HepG2 (cell line): ENCODE measurements around the gene PCBP2. TPM values are rescaled to one million over a fixed set of nuclear protein-coding genes. Genes with fewer than 3 reads are reported as not detected.

Experiments used
- ATAC-seq: fragments of 200-7000 bp; cut with Tn5 transposase; 3 replicates; pipeline ENCODE4 v1.9.1; 2020; ENCODE audit warnings: mild to moderate bottlenecking, moderate library complexity
- BruUV-seq: library from RNA; stranded (reverse); fragments of 400-500 nt; replicated peaks from 2 replicates; lab custom pipeline; 2021; lab: Mats Ljungman, UMichigan
- CTCF ChIA-PET: fragments of 300-600 bp; formaldehyde crosslinking; extraction: SDS; loops from one replicate; lab custom pipeline; 2021; ENCODE audit warnings: low total read pairs, inconsistent platforms, low intra/inter-chr PET ratio; lab: Yijun Ruan, JAX
- POLR2A ChIA-PET: fragments of 350-600 bp; sonication (Branson Sonifier 250); formaldehyde crosslinking; loops from one replicate; lab custom pipeline; 2020; ENCODE audit warnings: antibody characterized with exemption, inconsistent platforms; lab: Yijun Ruan, JAX
- DNase-seq: peaks from one replicate; pipeline ENCODE4 v3.0.0-alpha.2; 2015; ENCODE audit warnings: low spot score
- FAIRE-seq: peaks from 3 replicates; lab custom pipeline; 2011; peaks lifted over from hg19 to GRCh38; lab: Jason Lieb, UNC
- H2AFZ ChIP-seq: one replicate; pipeline ENCODE4 v1.6.1; 2011; ENCODE audit warnings: low read length, inconsistent platforms
- H3K27ac ChIP-seq: fragments of 300-600 bp; 3 replicates; pipeline ENCODE4 v1.8.0; 2011; ENCODE audit warnings: mixed run types, mild to moderate bottlenecking, mixed read lengths, low read length, inconsistent platforms; ENCODE audit not compliant: insufficient read depth; ENCODE audit errors: extremely low read length
- H3K27me3 ChIP-seq, 2 experiments: fragments of 200-600 bp in 1 of 2; 2 replicates in 1 of 2; 3 replicates in 1 of 2; pipeline versions ENCODE4 v1.6.0 to v1.8.0; 2011; ENCODE audit warnings: low read length in 2 of 2, mild to moderate bottlenecking in 2 of 2, moderate library complexity in 2 of 2, inconsistent platforms in 1 of 2; ENCODE audit not compliant: insufficient read depth in 2 of 2, control insufficient read depth in 1 of 2
- H3K36me3 ChIP-seq, 2 experiments: fragments of 200-600 bp in 1 of 2; replicated peaks in 1 of 2; 2 replicates in 1 of 2; 3 replicates in 1 of 2; pipeline versions ENCODE4 v1.5.1 to v1.8.0; 2011; ENCODE audit warnings: low read length in 2 of 2, inconsistent platforms in 1 of 2; ENCODE audit not compliant: insufficient read depth in 2 of 2, control insufficient read depth in 1 of 2
- H3K4me1 ChIP-seq: 2 replicates; pipeline ENCODE4 v1.5.1; 2012; ENCODE audit warnings: low read length, inconsistent platforms; ENCODE audit not compliant: insufficient read depth
- H3K4me2 ChIP-seq: 2 replicates; pipeline ENCODE4 v1.6.0; 2011; ENCODE audit warnings: low read depth, low read length, inconsistent platforms
- H3K4me3 ChIP-seq, 3 experiments: fragments of 200-600 bp in 1 of 3; sonication (generic), shearing (Covaris generic) in 1 of 3; replicated peaks in 1 of 3; 2 replicates each; pipeline ENCODE4 v1.5.1; 2011 to 2016; ENCODE audit warnings: low read length in 3 of 3, inconsistent platforms in 2 of 3, low read depth in 2 of 3, mild to moderate bottlenecking in 2 of 3, control low read depth in 1 of 3, mixed read lengths in 1 of 3; ENCODE audit not compliant: insufficient read depth in 1 of 3
- H3K79me2 ChIP-seq: one replicate; pipeline ENCODE4 v1.6.1; 2011; ENCODE audit warnings: low read length, inconsistent platforms; ENCODE audit not compliant: insufficient read depth
- H3K9ac ChIP-seq: 2 replicates; pipeline ENCODE4 v1.6.0; 2011; ENCODE audit warnings: mild to moderate bottlenecking, low read depth, low read length, inconsistent platforms; ENCODE audit not compliant: insufficient read depth
- H3K9me3 ChIP-seq: 2 replicates; pipeline ENCODE4 v1.5.1; 2012; ENCODE audit warnings: mild to moderate bottlenecking, low read length
- H4K20me1 ChIP-seq: 2 replicates; pipeline ENCODE4 v1.6.0; 2011; ENCODE audit warnings: inconsistent platforms, mild to moderate bottlenecking, low read length, moderate library complexity; ENCODE audit not compliant: insufficient read depth
- FOSL2 ChIP-seq: sonication (generic); formaldehyde crosslinking; IDR thresholded peaks from 2 replicates; pipeline ENCODE4 v1.4.0; 2020; ENCODE audit warnings: missing genetic modification reagents
- FOXA1 ChIP-seq, 2 experiments: fragments of 450-650 bp in 1 of 2; sonication (generic) in 1 of 2; formaldehyde crosslinking in 1 of 2; IDR thresholded peaks; 2 replicates each; pipeline versions ENCODE4 v1.4.0 to v1.6.1; 2016 to 2020; ENCODE audit warnings: missing genetic modification reagents in 1 of 2
- FOXA3 ChIP-seq: IDR thresholded peaks from 2 replicates; pipeline ENCODE4 v1.6.1; 2016; ENCODE audit warnings: missing genetic modification reagents, missing compliant biosample characterization
- HDAC2 ChIP-seq: sonication (generic); formaldehyde crosslinking; IDR thresholded peaks from 2 replicates; pipeline ENCODE4 v1.4.0; 2020; ENCODE audit warnings: missing genetic modification reagents
- MTA3 ChIP-seq: sonication (generic); formaldehyde crosslinking; IDR thresholded peaks from 2 replicates; pipeline ENCODE4 v1.4.0; 2020; ENCODE audit warnings: missing genetic modification reagents
- TBX3 ChIP-seq: fragments of 450-650 bp; IDR thresholded peaks from 2 replicates; pipeline ENCODE4 v1.6.1; 2017; ENCODE audit warnings: antibody characterized with exemption, mild to moderate bottlenecking, inconsistent platforms, borderline replicate concordance
- ZNF274 ChIP-seq: sonication (generic); formaldehyde crosslinking; IDR thresholded peaks from 2 replicates; pipeline ENCODE4 v1.5.1; 2020; ENCODE audit warnings: mild to moderate bottlenecking, missing genetic modification reagents
- ZNF33A ChIP-seq: sonication (generic); formaldehyde crosslinking; IDR thresholded peaks from 2 replicates; pipeline ENCODE4 v1.5.1; 2020; ENCODE audit warnings: missing genetic modification reagents, mild to moderate bottlenecking, moderate library complexity, borderline replicate concordance
- ZNF34 ChIP-seq: sonication (generic); formaldehyde crosslinking; IDR thresholded peaks from 2 replicates; pipeline ENCODE4 v1.4.0; 2020; ENCODE audit warnings: mild to moderate bottlenecking, missing genetic modification reagents, borderline replicate concordance
- ZNF572 ChIP-seq: sonication (generic); formaldehyde crosslinking; IDR thresholded peaks from 2 replicates; pipeline ENCODE4 v1.5.1; 2020; ENCODE audit warnings: mild to moderate bottlenecking, missing genetic modification reagents
- ZNF7 ChIP-seq: IDR thresholded peaks from 2 replicates; pipeline ENCODE4 v1.6.1; 2016; ENCODE audit warnings: missing biosample characterization, missing genetic modification reagents
- ZNF776 ChIP-seq: sonication (generic); formaldehyde crosslinking; IDR thresholded peaks from 2 replicates; pipeline ENCODE4 v1.4.0; 2020; ENCODE audit warnings: mild to moderate bottlenecking, missing genetic modification reagents
- WGBS: methylation state at CpG from one replicate; pipeline ENCODE4 v1.1.6; 2017; ENCODE audit warnings: low lambda C conversion rate; 5-methylcytosine and 5-hydroxymethylcytosine counted together
- in situ Hi-C: cut with HindIII; loops from 2 replicates; pipeline ENCODE4 v1.10.0; 2017; ENCODE audit warnings: low pct_unique_long_range_greater_than_20kb; ENCODE audit not compliant: extremely low pct_ligation_motif_present
- intact Hi-C: fragments of 100-400 bp; cut with micrococcal nuclease; formaldehyde crosslinking; loops from one replicate; pipeline ENCODE4 v1.10.0; 2022; ENCODE audit not compliant: unreplicated experiment
- polyA plus RNA-seq, 8 experiments: library from polyadenylated mRNA; depleted of rRNA in 3 of 8; stranded (reverse) in 7 of 8; unstranded in 1 of 8; fragments of >200 nt; fragmentation: Illumina TruSeq in 4 of 8; extraction: Trizol in 4 of 8; gene quantifications; 2 replicates each; pipeline versions ENCODE4 v1.2.1 to v1.2.3, GENCODE V29; 2011 to 2016; ENCODE audit warnings: low read depth in 4 of 8, missing spikeins in 1 of 8, mixed read lengths in 1 of 8; ENCODE audit not compliant: insufficient read depth in 1 of 8
- total RNA-seq, 5 experiments: library from RNA; depleted of rRNA; stranded (reverse); fragments of >200 nt; fragmentation: Illumina TruSeq; extraction: Trizol; gene quantifications; 2 replicates each; pipeline ENCODE4 v1.2.3, GENCODE V29; 2016; ENCODE audit warnings: low read depth in 1 of 5
- TF ChIP-seq, protein P1 (sequence below): sonication (generic); formaldehyde crosslinking; IDR thresholded peaks from 2 replicates; pipeline ENCODE4 v1.4.0; 2020; ENCODE audit warnings: missing genetic modification reagents, mild to moderate bottlenecking, borderline replicate concordance
- TF ChIP-seq, protein P2 (sequence below): IDR thresholded peaks from 2 replicates; pipeline ENCODE4 v1.6.1; 2012; ENCODE audit warnings: low read depth, low read length, improper control_type of control experiment

PCBP2 gene
- total and polyA plus RNA-seq, 2 of the 13 experiments (the other 11 are each of a cell fraction or from before 2014, with no cell fraction given), result 154 to 345 TPM

DNA sequence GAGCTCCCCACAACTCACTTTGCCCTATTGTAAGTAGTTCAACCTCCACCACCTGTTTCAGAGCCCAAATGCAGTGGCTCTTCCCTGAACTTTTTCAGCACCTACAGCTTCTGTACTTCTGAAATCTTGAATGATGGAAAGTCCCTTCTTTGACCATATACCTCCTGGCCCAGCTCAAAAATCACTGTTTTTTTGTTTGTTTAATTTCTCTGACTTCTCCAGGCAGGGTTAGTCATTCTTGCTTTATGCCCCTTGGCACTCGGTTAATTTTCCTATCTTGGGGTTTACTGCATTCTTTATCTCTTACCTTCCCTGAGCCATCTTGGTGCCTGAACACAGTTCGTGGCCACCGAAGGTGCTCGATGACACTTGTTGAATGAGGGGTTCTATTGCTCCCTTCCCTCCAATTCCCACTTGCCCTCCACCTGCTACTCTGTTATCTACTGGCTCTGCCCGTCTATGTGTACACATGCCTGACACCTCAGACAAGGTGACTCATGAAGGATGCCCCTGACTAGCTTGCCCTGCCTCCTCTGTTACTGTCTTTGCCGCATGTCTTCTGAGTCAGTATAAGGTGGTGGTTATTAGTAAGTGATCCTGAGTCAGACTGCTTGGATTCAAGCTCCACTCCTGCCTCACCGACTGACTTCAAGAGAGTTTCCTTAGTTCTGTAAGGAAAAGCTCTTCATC is 23.9 kb upstream of the PCBP2 start:
- no peaks in the 10 kb centered on the region for H4K20me1 ChIP-seq
- WGBS, result 37% methylated on average over 7 of the region's 7 CpGs
- H3K27me3 ChIP-seq, result 0 out of 5 replicates have a peak, but pooled peaks cover 0 to 4% of the 10 kb centered on the region in 2 experiments
- H3K4me3 ChIP-seq, result no peak overlapping the region
- peaks cover 51% of the 10 kb centered on the region for H3K4me1 ChIP-seq
- ATAC-seq (no peak), FAIRE-seq (no peak), DNase-seq (no peak)
- H3K27ac ChIP-seq, result no peak overlapping the region
- in situ Hi-C loops (no loop called here), intact Hi-C loops (no loop called here)
- H3K9ac ChIP-seq, result no peak overlapping the region
- no peaks in the 10 kb centered on the region for H3K36me3 ChIP-seq
- no peak overlapping the region for H2AFZ ChIP-seq
- no peak overlapping the region for H3K4me2 ChIP-seq
- no TSS peak for BruUV-seq
- no peaks in the 10 kb centered on the region for H3K9me3 ChIP-seq
- POLR2A ChIA-PET, result interaction anchor here (1.6 to 2.0 kb wide), 2 partner anchors 12 to 49 kb away, joined by 5 to 16 read pairs; partner anchors contain the start of gene PRR13
- H3K79me2 ChIP-seq, result no peaks in the 10 kb centered on the region
- CTCF ChIA-PET, result no interaction called here
- TF ChIP-seq, protein P1, sequence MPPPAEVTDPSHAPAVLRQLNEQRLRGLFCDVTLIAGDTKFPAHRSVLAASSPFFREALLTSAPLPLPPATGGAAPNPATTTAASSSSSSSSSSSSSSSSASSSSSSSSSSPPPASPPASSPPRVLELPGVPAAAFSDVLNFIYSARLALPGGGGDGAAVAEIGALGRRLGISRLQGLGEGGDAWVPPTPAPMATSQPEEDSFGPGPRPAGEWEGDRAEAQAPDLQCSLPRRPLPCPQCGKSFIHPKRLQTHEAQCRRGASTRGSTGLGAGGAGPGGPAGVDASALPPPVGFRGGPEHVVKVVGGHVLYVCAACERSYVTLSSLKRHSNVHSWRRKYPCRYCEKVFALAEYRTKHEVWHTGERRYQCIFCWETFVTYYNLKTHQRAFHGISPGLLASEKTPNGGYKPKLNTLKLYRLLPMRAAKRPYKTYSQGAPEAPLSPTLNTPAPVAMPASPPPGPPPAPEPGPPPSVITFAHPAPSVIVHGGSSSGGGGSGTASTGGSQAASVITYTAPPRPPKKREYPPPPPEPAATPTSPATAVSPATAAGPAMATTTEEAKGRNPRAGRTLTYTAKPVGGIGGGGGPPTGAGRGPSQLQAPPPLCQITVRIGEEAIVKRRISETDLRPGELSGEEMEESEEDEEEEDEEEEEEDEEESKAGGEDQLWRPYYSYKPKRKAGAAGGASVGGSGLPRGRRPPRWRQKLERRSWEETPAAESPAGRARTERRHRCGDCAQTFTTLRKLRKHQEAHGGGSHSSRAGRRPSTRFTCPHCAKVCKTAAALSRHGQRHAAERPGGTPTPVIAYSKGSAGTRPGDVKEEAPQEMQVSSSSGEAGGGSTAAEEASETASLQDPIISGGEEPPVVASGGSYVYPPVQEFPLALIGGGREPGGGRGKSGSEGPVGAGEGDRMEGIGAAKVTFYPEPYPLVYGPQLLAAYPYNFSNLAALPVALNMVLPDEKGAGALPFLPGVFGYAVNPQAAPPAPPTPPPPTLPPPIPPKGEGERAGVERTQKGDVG (CRISPR knock-in tag), result no peak
- TF ChIP-seq HDAC2 (CRISPR knock-in tag), result no peak
- TF ChIP-seq ZNF7 (CRISPR knock-in tag), result 0 out of 2 replicates have a peak, but pooled peaks have one; percentile 33
- TF ChIP-seq MTA3, result no peak
- no peak for TF ChIP-seq ZNF776 (CRISPR knock-in tag)
- TF ChIP-seq ZNF33A (CRISPR knock-in tag), result no peak
- TF ChIP-seq ZNF34, result no peak
- TF ChIP-seq ZNF274, result no peak
- TF ChIP-seq FOSL2 (CRISPR knock-in tag), result peak; percentile 86
- no peak for TF ChIP-seq FOXA1 (IDR thresholded peaks at IDR 0.05)
- peak; percentile 55; the same call in 1 of the 2 replicates for TF ChIP-seq FOXA1 (CRISPR knock-in tag; IDR thresholded peaks at IDR 0.05)
- no peak for TF ChIP-seq ZNF572 (CRISPR knock-in tag)
- TF ChIP-seq TBX3, result peak; percentile 54; the same call in 1 of the 2 replicates
- peak; percentile 65 for TF ChIP-seq FOXA3
- TF ChIP-seq, protein P2, sequence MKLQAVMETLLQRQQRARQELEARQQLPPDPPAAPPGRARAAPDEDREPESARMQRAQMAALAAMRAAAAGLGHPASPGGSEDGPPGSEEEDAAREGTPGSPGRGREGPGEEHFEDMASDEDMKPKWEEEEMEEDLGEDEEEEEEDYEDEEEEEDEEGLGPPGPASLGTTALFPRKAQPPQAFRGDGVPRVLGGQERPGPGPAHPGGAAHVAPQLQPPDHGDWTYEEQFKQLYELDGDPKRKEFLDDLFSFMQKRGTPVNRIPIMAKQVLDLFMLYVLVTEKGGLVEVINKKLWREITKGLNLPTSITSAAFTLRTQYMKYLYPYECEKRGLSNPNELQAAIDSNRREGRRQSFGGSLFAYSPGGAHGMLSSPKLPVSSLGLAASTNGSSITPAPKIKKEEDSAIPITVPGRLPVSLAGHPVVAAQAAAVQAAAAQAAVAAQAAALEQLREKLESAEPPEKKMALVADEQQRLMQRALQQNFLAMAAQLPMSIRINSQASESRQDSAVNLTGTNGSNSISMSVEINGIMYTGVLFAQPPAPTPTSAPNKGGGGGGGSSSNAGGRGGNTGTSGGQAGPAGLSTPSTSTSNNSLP, result no peak
